Measurements from ENCODE around the gene ZDHHC21.

ZDHHC21 gene
- total RNA-seq, result 12.2 to 36.6 (median 17.7) reads per million in 9 experiments

- peaks cover 11% of the 10 kb centered on the region for H3K36me3 Mint-ChIP-seq (ENCODE audit: insufficient read depth)
Observed at GRCh38 chr9:14693251-14693861, at the start of gene ZDHHC21. Gene ZDHHC21, minus strand, starts transcription at chr9:14693432. Its CDS starts 19,092 bp downstream, at chr9:14674340.

GRCh38 chr9:14741369-14741768 lies 48.1 kb upstream of the ZDHHC21 start:
- Mint-ChIP-seq H3K9me3 (peaks cover 0 to 7% of the 10 kb centered on the region in 2 donors), H3K4me1 (ENCODE audit: low read depth in 2 of 2) (no peaks in the 10 kb centered on the region), H3K27me3 (peaks cover 19 to 22% of the 10 kb centered on the region in 2 donors), H3K4me3 (no peak overlapping the region), H3K36me3 (ENCODE audit: insufficient read depth) (no peaks in the 10 kb centered on the region), H3K27ac (no peak overlapping the region)
- no peak for ATAC-seq (replicated peaks)
- DNase-seq, result no peak

More at GRCh38 chr9:14693251-14693861, at the start of gene ZDHHC21:
- H3K4me1 Mint-ChIP-seq (ENCODE audit: low read depth in 2 of 2), result peaks cover 21 to 36% of the 10 kb centered on the region in 2 donors
- no peaks in the 10 kb centered on the region for H3K27me3 Mint-ChIP-seq
- ATAC-seq (replicated peaks) (peak; percentile 83), DNase-seq (peak; percentile 28 to 33 (median 33))
- peak within 1 kb of the TSS; percentile 92 to 94 for H3K27ac Mint-ChIP-seq
- H3K9me3 Mint-ChIP-seq, result no peaks in the 10 kb centered on the region
- peak within 1 kb of the TSS; percentile 90 to 95 for H3K4me3 Mint-ChIP-seq

DNA sequence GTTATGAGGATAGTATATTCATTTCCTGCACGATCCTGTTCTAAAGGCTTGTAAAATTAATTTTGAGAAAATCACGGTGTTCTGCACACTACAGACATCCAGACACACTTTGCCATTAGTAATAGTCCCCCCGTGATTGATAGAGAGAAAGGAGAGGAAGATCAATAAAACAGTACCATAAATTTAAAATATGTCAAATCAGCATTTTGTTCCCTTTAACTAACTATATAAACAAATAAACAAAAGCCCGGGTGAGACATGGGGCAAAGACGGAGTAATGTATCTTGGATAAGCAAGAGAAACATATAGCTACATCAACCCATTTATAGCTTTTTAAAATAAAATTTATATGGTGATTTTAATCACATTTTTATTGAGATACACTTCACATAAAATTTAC lies 39.9 kb upstream of the ZDHHC21 start:
- no peaks in the 10 kb centered on the region for H3K9me3 Mint-ChIP-seq
- DNase-seq, result no peak
- no peaks in the 10 kb centered on the region for H3K36me3 Mint-ChIP-seq (ENCODE audit: insufficient read depth)
- H3K27ac Mint-ChIP-seq, result no peak overlapping the region
- no peak overlapping the region for H3K4me3 Mint-ChIP-seq
- no peak for ATAC-seq (replicated peaks)
- no peaks in the 10 kb centered on the region for H3K4me1 Mint-ChIP-seq (ENCODE audit: low read depth in 2 of 2)
- H3K27me3 Mint-ChIP-seq, result peaks cover 20 to 24% of the 10 kb centered on the region in 2 donors

DNA sequence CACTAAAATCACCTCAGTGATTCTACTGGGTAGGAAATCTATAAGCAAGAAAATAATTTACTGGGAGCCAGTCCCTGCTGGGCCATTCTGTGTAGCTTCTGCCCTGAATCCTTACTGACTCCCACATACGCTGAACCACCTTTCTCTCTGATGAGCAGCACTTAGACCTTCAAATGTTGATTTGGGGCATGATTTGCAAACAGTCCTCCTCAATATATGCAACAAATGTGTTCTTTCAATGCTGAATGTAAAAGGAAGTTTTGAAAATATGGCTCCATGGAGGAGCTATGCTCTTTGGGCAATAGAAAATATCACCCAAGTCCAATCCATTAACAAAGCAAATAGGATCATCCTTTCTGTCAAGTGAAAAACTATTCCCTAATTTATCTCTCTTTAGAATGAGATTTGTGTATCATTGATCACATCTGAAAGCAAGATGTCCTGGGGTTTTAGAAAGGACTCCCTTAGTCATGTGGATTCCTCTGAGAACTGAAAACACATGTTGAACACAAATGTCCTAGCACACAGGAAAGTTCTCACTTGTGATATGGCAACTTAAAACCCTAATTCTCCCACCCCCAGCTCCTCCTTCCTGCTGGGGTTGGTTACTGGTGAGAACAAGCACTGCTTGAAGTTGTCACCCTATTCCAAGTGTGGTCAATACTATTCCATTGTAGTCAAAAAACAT lies 38.2 kb upstream of the ZDHHC21 start:
- H3K4me3 Mint-ChIP-seq, result no peak overlapping the region
- no peaks in the 10 kb centered on the region for H3K4me1 Mint-ChIP-seq (ENCODE audit: low read depth in 2 of 2)
- H3K9me3 Mint-ChIP-seq, result no peaks in the 10 kb centered on the region
- ATAC-seq (replicated peaks) (no peak), DNase-seq (no peak)
- peaks cover 11 to 14% of the 10 kb centered on the region in 2 donors for H3K27me3 Mint-ChIP-seq
- no peak overlapping the region for H3K27ac Mint-ChIP-seq
- no peaks in the 10 kb centered on the region for H3K36me3 Mint-ChIP-seq (ENCODE audit: insufficient read depth)

- no peak overlapping the region for H3K27ac Mint-ChIP-seq
- DNase-seq (no peak), ATAC-seq (replicated peaks) (no peak)
- no peaks in the 10 kb centered on the region for H3K36me3 Mint-ChIP-seq (ENCODE audit: insufficient read depth)
- peaks cover 8 to 11% of the 10 kb centered on the region in 2 donors for H3K27me3 Mint-ChIP-seq
- no peaks in the 10 kb centered on the region for H3K4me1 Mint-ChIP-seq (ENCODE audit: low read depth in 2 of 2)
- H3K9me3 Mint-ChIP-seq, result no peaks in the 10 kb centered on the region
- H3K4me3 Mint-ChIP-seq, result no peak overlapping the region
Observed at GRCh38 chr9:14730461-14730898, 37.2 kb upstream of the ZDHHC21 start.

DNA sequence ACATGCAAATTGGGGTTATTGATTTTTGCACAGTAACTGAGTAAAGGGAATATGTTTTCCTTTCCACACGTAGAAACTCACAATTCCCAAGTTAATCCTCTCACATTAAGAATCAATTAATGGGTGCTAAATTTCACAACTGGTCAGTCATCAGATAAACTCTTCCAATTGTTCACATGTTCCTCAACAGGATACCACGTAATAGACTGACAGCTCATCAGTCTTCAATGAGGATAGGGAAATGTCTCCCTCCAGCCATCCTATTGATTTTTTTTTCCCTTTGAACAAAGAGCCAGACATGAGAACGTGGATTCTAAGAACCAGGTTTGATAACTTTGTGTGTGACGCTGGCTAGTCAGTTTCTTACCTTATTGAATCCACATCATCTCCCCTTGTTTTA lies 30.1 kb upstream of the ZDHHC21 start:
- Mint-ChIP-seq H3K9me3 (no peaks in the 10 kb centered on the region), H3K4me1 (ENCODE audit: low read depth in 2 of 2) (no peaks in the 10 kb centered on the region), H3K27ac (no peak overlapping the region), H3K27me3 (peaks cover 27 to 45% of the 10 kb centered on the region in 2 donors), H3K36me3 (ENCODE audit: insufficient read depth) (no peaks in the 10 kb centered on the region), H3K4me3 (no peak overlapping the region)
- ATAC-seq (replicated peaks) (no peak), DNase-seq (no peak)

DNA sequence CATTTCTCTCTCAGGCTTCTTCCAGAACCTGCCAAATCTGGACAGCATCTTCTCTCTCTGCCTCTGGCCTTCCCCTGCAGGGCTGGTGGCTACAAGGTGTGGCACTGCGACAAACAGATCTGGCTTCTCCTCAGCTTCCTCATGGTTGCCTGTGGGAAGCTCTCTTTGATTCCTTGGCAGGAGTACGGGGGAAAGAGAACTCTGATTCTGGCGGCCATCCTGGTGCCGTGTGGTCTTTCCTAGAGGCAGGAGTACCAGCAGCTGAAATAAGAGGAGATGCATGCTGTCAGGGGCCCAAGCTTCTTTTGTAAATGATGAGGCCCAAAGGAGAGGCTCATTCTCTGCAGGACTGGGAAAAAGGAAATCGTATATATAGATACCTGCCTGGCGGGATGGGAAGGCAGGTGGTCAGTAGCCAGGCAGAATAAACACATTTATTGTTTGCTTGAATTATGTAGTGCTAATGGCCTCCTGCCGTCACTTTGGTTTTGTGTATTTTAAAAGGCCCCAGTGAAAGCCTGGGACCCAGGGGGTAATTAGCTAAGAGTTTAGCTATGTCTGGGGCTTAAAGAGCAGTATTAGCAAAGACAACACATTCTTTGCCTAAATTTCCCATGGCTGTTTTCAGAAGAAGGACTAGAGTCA lies 29.3 kb upstream of the ZDHHC21 start, which contains the start of gene CER1:
CER1 (minus strand) TSS at position 343 of the 645 bp plus-strand sequence; CDS start at position 282, 61 bp downstream.
- H3K4me3 Mint-ChIP-seq, result no peak within 1 kb of the TSS
- no peaks in the 10 kb centered on the region for H3K4me1 Mint-ChIP-seq (ENCODE audit: low read depth in 2 of 2)
- peaks cover 33 to 45% of the 10 kb centered on the region in 2 donors for H3K27me3 Mint-ChIP-seq
- no peaks in the 10 kb centered on the region for H3K9me3 Mint-ChIP-seq
- DNase-seq (no peak), ATAC-seq (replicated peaks) (no peak)
- no peaks in the 10 kb centered on the region for H3K36me3 Mint-ChIP-seq (ENCODE audit: insufficient read depth)
- no peak within 1 kb of the TSS for H3K27ac Mint-ChIP-seq

DNA sequence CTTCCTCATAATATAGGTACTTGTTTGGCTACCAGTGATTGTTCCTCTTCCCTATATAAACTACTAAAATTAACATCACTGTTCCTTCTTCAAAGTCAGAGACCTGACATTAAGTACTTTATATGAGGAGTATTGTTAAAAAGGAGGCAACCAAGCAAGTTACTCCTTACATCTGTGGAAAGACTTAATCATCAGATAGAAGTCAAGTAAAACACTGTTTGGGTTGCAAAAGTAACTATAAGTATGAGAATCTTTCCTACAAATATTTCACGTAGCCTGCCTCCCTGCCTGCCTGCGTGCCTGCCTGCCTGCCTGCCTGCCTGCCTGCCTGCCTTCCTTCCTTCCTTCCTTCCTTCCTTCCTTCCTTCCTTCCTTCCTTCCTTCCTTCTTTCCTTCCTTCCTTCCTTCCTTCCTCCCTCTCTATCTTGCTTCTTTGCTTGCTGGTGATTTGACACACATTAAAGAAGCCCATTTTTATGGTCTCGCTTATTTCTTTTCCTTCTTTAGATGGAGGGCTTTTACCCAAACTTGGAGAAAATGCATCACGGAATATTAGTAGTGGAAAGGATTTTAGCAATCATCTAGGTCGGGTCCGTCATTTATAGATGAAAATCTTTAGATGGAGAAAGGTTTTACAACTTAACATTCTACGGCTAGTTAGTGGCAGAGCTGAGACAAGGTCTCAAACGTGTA lies 26.1 kb upstream of the ZDHHC21 start:
- peaks cover 23 to 36% of the 10 kb centered on the region in 2 donors for H3K27me3 Mint-ChIP-seq
- no peak for ATAC-seq (replicated peaks)
- no peak for DNase-seq
- H3K4me1 Mint-ChIP-seq (ENCODE audit: low read depth in 2 of 2), result no peaks in the 10 kb centered on the region
- H3K9me3 Mint-ChIP-seq, result no peaks in the 10 kb centered on the region
- H3K27ac Mint-ChIP-seq, result no peak overlapping the region
- H3K4me3 Mint-ChIP-seq, result no peak overlapping the region
- no peaks in the 10 kb centered on the region for H3K36me3 Mint-ChIP-seq (ENCODE audit: insufficient read depth)

DNA sequence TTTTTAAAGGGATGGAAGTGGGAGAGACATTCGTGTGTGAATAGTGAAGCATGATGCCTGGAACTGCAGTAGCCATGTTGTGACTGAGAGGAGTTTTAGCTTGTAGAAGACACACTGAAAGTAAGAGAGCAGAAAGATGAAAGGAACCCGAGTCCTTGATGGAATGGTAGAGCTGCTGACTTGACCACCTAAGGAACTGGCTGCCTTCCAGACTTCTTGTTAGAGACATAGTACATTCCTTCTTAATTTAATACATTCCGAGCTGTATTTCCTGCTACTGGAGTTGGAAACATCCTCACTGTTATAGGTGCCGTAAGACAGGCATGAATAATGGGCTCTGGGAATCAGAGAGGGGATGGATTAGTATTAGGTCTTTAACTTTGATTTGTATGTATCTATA lies 21.9 kb upstream of the ZDHHC21 start:
- DNase-seq, result no peak
- peaks cover 28 to 38% of the 10 kb centered on the region in 2 donors for H3K27me3 Mint-ChIP-seq

DNA sequence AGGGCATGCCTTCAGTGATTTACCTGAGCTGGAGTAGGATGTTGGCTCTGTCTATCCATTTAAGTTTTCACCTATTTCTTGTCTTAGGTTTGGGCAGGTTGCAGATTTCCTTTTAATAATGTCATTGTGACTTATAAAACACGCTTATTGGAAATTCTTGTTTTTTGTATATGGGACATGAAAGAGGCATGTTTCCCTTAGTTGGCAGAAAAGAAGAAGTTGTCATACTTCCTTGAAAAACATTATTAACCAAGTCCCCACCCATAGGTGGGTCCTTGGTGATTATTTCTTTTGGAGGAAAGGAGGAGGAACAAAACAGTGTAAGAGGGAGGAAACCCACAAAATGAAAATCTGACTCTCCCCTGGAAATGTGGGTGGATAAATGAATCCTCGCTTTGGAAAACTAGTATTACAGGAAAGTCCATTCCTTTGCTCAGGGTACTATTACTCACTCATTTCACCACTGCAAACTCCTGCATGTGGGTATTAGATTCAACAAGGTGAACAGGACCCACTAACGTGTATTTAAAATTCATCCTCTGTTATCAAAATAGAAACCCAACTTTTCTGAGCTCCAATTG lies 20.0 kb upstream of the ZDHHC21 start:
- no peak for ATAC-seq (replicated peaks)
- peaks cover 44 to 45% of the 10 kb centered on the region in 2 donors for H3K27me3 Mint-ChIP-seq

More for the DNA sequence above, 21.9 kb upstream of the ZDHHC21 start:
- H3K4me1 Mint-ChIP-seq (ENCODE audit: low read depth in 2 of 2), result no peaks in the 10 kb centered on the region
- no peaks in the 10 kb centered on the region for H3K36me3 Mint-ChIP-seq (ENCODE audit: insufficient read depth)
- peaks cover 0 to 2% of the 10 kb centered on the region in 2 donors for H3K9me3 Mint-ChIP-seq
- no peak overlapping the region for H3K4me3 Mint-ChIP-seq
- ATAC-seq (replicated peaks), result no peak
- H3K27ac Mint-ChIP-seq, result no peak overlapping the region

GRCh38 chr9:14710804-14711203 lies 17.6 kb upstream of the ZDHHC21 start:
- DNase-seq (no peak), ATAC-seq (replicated peaks) (no peak)
- H3K36me3 Mint-ChIP-seq (ENCODE audit: insufficient read depth), result no peaks in the 10 kb centered on the region
- peaks cover 51 to 58% of the 10 kb centered on the region in 2 donors for H3K27me3 Mint-ChIP-seq
- H3K4me1 Mint-ChIP-seq (ENCODE audit: low read depth in 2 of 2), result no peaks in the 10 kb centered on the region
- H3K9me3 Mint-ChIP-seq, result peaks cover 5 to 17% of the 10 kb centered on the region in 2 donors
- no peak overlapping the region for H3K4me3 Mint-ChIP-seq
- H3K27ac Mint-ChIP-seq, result no peak overlapping the region

More for the DNA sequence above, 20.0 kb upstream of the ZDHHC21 start:
- Mint-ChIP-seq H3K4me3 (no peak overlapping the region), H3K4me1 (ENCODE audit: low read depth in 2 of 2) (no peaks in the 10 kb centered on the region), H3K36me3 (ENCODE audit: insufficient read depth) (no peaks in the 10 kb centered on the region), H3K9me3 (peaks cover 3 to 8% of the 10 kb centered on the region in 2 donors), H3K27ac (no peak overlapping the region)
- DNase-seq, result no peak

DNA sequence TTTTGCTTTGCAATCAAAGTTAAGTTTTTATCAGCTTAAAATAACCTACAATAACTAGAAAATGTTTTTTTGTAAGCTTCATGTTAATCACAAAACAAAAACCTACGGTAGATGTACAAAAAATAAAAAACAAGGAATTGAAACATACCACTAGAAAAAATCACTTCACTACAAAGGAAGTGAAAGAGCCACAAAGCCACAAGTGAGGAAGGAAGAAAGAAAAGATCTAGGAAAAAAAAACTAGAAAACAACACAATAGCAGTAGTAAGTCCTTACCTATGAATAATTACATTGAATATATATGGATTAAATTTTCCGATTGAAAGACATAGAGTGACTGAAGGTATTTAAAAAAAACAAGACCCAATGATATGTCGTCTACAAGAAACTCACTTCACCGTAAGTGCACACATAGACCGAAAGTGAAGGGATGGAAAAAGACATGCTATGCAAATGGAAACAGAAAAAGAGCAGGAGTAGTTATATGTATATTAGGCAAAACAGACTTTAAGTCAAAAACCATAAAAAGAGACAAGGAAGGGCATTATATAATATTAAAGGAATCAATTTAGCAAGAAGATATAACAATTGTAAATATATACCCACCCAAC lies 13.4 kb upstream of the ZDHHC21 start:
- no peaks in the 10 kb centered on the region for H3K4me1 Mint-ChIP-seq (ENCODE audit: low read depth in 2 of 2)
- H3K27me3 Mint-ChIP-seq, result peaks cover 44 to 47% of the 10 kb centered on the region in 2 donors
- no peaks in the 10 kb centered on the region for H3K36me3 Mint-ChIP-seq (ENCODE audit: insufficient read depth)
- no peak overlapping the region for H3K27ac Mint-ChIP-seq
- H3K9me3 Mint-ChIP-seq, result peaks cover 9 to 24% of the 10 kb centered on the region in 2 donors
- ATAC-seq (replicated peaks) (no peak), DNase-seq (no peak)
- no peak overlapping the region for H3K4me3 Mint-ChIP-seq

Data from effector memory CD8-positive, alpha-beta T cell (primary cell).